NCI-H1930 (cell line): ENCODE data around the gene KCNH3.
"Not testable (repeated sequence)": the region's sequence is repeated elsewhere in the genome, so short reads cannot be mapped to it uniquely, and the experiment has no call there.

Experiments used
- DNase-seq, 2 experiments: peaks; one replicate each; lab custom pipeline; 2025; lab: John Stamatoyannopoulos, UW

The KCNH3 gene

DNA sequence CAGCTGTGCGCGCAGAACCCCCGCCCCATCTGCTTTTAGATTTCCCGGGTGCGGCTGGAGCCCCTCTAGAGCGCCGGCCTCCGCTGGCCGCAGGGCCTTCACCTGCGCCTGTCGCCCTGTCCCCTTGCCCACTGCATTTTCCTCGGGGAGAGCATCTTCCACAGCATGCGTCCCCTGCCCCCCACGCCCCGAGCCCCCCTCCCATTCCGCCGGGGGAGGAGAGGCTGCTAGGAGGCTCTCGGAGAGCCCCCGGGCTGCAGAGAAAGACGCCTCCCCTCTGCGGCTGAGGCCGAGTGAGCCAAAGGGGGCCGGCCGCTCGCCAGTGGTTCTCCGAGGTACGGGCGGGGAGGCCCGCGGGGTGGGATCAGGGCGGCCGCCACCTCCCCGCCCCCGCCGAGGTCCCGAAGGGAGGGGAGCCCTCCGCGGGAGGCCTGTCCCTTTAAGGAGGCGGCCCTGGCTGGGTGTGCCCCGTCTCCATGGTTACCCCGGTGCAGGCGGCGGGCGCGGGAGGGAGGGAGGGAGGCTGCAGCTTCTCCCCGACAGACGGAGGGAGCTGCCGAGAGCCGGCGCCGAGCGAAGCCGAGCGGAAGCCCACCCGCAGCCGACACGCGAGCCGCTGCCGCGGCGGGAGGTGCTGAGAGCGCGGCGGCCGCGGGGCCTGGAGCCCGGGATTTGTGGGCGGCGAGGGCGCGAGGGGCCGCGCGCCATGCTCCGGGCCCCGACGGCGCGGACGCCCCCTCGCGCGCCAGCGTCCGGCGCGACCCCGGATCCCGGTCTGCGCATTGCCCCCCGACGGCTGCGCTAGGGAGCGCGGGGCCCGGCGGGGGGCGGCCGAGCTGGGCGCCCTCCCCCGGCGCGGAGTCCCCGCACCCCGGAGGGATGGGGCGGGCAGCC is at the start of gene KCNH3:
TSS of gene KCNH3 (plus strand) at position 521 of the 894 bp plus-strand sequence. CDS start 387 bp downstream, outside the sequence.
- peak; percentile 53 to 64 for DNase-seq

DNA sequence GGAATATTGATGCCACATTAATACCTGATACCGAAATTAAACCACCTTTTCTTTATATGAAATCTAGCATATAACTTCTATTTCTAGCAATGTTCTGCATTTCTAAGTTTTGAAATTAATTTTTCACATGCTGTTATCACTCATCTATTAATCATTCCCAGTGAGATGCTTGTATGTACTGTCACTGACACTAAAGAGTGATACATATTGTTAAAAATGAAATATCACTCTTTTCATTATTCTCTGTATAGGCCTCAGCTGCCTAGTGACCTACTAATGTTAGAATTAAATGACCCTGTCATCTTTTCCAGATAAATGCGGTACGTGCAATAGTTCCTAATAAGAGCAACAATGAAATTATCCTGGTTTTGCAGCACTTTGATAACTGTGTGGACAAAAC is 49.7 kb upstream of the KCNH3 start:
- no peak for DNase-seq

DNA sequence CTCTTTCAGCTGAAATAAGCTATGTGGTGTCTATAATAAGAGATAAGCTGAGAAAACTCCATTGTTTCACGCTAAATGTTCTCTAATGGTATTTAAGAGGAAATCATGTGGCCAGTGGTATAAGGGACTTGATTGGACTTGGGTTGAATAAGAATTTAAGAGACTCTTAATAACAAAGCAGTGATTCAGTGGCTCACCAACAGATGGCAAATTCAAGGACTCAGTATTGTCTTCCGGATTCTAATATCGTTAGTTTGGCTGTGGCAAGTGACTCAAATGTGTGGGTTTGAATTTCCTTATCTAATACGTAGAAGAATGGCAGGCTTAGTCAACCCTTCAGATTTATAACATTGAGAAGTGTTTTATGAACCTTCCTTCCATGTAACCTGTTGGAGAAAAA is 49.1 kb upstream of the KCNH3 start:
- no peak for DNase-seq

- no peak for DNase-seq
Observed at GRCh38 chr12:49491823-49492222, 47.0 kb upstream of the KCNH3 start.

DNA sequence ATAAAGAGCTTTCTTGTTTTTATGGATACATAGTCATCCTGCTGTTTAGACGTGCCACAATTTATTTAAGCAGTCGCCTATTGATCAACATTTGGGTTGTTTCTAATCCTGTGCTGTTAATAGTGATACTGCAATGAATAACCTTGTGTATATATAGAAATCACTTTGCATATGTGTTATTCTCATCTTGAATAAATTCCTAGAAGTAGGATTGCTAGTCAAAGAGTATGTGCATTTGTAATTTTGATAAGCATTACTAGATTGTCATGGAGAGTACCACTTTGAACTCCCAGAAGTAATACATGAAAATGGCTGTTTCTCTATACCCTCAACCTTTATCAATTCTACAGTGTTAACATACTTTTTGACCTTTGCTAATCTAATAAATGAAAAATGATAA is 44.9 kb upstream of the KCNH3 start:
- DNase-seq, result no peak

DNA sequence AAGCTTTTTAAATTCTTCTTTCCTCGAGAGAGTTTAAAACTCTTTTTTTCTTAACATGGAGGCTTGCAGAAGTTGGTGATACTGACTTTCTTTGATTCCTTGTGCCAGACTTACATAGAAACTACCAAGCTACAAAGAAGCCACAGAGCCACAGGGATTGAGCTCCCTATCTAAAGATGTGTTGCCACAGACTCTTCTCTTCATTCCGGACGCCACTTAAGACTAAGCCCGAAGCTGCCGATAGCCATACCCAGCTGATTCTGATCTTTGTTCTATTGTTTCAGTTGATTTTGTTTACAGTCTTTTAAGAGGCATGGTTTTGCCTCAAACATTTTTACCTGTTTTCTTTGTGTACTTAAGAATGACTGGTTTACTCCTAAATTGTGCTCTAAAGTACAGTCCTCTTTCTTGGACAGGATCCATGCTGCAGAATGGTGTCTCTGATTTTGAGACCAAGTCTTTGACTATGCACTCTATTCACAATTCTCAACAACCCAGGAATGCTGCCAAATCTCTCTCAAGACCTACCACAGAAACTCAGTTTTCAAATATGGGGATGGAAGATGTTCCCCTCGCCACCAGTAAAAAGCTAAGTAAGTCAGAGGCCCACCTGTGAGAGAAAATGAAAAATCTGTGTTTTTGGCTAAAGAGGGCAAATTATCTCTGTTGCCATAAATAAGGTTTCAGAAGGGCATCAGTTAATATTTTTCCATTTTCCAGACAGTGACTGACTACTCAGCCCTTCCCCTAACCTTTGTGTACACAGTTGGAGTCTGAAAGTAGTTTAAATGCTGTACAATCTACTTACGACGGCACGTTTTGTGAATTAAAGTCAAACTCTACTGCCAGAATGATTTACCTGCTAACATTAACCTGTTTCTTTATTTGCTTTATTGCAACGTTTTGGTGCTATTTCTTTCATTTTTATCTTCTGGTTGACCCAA is 42.1 kb upstream of the KCNH3 start:
- no peak for DNase-seq

- DNase-seq, result no peak
Observed at GRCh38 chr12:49501895-49502294, 36.9 kb upstream of the KCNH3 start.

DNA sequence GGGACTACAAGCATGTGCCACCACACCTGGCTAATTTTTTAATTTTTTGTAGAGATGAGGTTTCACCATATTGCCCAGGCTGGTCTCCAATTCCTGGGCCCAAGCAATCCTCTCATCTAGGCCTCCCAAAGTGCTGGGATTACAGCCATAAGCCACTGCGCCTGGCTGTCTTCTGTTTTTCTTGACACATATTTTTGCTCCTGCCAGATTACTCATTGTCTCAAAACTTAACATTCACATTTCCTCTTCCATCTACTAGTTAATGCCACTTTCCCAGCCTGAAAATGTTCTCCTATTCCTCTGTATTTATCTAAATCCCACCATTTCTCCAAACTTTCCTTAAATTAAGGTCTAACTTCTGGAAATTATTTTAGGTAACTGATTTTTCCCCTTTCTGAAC is 36.2 kb upstream of the KCNH3 start:
- no peak for DNase-seq

GRCh38 chr12:49503674-49504180 is 35.1 kb upstream of the KCNH3 start:
- DNase-seq, result no peak

DNA sequence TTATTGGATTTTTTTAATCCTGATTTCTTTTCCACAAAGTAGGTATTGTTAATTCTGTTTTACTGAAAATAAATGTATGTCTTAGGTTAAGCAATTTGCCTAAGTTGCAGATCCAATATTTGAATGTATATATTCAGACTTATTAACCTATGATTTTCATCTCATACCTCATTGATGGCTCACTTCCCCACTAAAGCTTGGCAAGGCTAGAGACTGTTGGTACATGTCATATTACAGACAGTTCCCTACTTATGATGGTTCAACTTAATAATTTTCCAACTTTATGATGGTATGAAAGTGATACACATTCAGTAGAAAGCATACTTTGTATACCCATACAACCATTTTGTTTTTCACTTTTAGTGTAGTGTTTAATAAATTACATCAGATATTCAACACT is 33.2 kb upstream of the KCNH3 start:
- no peak for DNase-seq

DNA sequence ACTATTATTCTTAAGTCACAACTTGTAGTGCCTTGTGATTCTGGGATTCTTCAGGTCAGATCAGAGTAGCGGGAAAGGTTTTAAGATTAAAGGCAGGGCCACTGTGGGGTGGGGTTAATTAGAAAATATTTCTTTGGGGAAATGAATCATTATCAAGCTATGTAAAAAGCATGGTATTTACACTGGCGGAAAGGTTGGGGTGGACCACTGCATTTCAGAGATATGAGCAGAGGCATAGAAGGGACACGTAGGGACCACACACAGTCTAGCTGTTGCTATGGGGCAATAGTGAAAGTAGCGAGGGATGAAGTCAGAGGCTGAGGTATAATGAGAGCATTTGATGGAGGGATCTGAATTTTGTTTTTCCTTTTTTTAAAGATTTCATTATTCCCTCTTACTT is 31.7 kb upstream of the KCNH3 start:
- DNase-seq, result no peak

DNA sequence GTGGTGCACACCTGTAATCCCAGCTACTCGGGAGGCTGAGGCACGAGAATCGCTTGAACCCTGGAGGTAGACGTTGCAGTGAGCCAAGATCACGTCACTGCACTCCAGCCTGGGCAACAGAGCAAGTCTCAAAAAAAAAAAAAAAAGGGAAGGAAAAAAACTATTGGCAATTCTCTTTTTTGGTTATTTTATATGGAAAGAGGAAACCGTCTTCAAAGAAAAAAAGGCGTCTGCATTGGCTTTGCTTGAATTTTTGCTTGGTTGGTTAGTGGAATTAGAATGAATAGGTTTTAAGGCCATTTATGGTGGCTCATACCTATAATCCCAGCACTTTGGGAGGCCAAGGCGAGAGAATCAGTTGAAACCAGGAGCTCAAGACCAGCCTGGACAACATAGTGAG is 29.1 kb upstream of the KCNH3 start:
- not testable (repeated sequence) for DNase-seq

GRCh38 chr12:49511410-49511809 is 27.4 kb upstream of the KCNH3 start:
- no peak for DNase-seq

DNA sequence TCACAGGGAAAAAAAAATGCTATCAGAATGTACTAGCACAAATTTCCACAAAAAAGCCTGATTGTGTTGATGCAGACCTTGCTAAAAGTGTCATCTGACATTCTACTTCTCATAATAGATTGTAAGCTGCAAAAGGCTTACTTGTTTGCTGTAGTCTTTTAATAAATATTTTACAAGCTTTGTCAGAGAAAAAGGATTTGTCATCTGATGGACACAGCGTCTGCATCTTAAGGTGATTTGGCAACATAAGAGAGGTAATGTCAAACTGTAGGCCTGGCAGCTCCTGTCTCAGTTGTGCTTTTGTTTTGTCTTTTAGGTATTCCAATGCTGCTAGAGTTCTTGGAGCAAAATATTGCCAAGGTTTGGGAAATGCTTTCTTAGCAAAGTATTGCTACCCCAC is 26.3 kb upstream of the KCNH3 start:
- DNase-seq, result no peak

DNA sequence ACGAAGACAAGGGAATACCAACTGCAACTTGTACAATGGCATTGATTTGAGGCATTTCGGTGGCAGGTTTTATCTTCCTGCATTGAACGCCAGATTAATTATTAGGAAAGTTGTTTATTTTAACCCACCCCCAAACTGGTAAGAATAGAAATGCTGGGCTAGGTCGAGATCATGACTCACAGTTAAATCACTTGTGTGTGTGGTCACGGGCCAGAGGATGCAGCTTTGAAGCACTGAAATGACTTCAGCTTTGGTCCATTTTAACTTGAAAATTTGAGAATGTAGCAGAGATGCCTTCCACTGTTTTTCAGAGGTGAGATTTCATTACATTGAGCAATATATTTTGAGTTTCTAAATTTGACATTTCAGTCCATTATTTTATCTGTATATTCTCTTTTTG is 23.6 kb upstream of the KCNH3 start:
- no peak for DNase-seq

- no peak for DNase-seq
Observed at GRCh38 chr12:49518914-49519573, 19.8 kb upstream of the KCNH3 start.

DNA sequence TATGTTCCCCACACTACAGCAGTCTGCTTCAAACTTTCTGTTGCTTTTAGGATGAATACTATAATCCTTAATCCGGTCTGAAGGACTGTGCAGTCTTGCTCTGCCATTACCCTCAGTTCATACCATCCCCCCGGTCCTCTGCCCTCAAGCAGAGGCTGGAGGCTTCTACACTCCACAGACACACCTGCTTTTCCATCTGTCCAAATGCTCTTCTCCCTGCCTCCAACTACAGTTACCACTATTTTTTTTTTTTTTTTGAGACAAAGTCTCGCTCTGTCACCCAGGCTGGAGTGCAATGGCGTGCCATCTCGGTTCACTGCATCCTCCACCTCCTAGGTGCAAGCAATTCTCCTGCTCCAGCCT is 19.3 kb upstream of the KCNH3 start:
- no peak for DNase-seq

- no peak for DNase-seq
Observed at GRCh38 chr12:49521389-49521788, 17.4 kb upstream of the KCNH3 start.

DNA sequence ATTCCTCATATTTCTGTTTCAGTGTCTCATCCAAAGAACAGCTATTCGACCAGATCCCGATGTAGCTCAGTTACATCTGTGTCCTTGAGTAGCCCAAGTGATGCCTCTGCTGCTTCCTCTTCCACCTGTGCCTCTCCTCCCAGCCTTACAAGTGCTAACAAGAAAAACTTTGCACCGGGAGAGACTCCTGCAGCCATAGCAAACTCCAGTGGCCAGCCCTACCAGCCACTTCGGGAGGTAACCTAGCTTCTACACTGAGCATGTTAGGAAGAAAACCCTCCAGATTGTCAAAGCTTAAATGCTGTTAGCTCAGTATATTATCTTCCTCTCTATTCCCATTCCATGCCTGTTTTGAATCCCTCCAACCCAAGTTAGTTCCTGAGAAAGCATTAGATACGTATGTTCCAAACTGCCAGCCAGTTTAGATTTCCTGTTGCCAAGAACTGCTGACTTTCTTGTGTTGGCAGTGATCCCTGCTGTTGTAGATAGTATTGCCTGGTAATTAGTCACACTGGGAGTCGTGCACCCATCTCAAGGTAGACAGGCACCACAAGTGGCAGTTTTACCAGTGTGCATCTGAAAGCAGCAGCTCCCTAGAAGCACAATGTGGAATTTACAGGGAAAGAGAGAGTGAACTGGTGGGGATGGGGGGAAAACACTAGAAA is 14.0 kb upstream of the KCNH3 start:
- DNase-seq, result no peak

- no peak for DNase-seq
Observed at GRCh38 chr12:49525942-49526341, 12.9 kb upstream of the KCNH3 start.

GRCh38 chr12:49527361-49528130 is 11.3 kb upstream of the KCNH3 start:
- DNase-seq, result no peak
